T47D (cell line): ENCODE measurements around the gene ZNF552.
"Not testable (repeated sequence)": the region's sequence is repeated elsewhere in the genome, so short reads cannot be mapped to it uniquely, and the experiment has no call there.

Experiments used
- DNase-seq, 2 experiments: peaks; one replicate each; pipeline versions ENCODE4 v3.0.0 to v3.0.0-alpha.2; 2011 to 2012; ENCODE audit warnings: low read depth in 1 of 2, low spot score in 1 of 2
- JUND ChIP-seq: IDR thresholded peaks from 2 replicates; pipeline ENCODE4 v1.6.1; 2012; ENCODE audit warnings: low read depth
- in situ Hi-C: cut with HindIII; loops from 2 replicates; pipeline ENCODE4 v1.10.0; 2016; ENCODE audit warnings: low sequenced_read_pairs, low pct_unique_long_range_greater_than_20kb

ZNF552 gene

GRCh38 chr19:57830071-57830602 lies 15.4 kb upstream of the ZNF552 start, which contains the start of gene ZNF587B:
ZNF587B (plus strand) TSS chr19:57830299; CDS start chr19:57830529, 230 bp downstream.
- DNase-seq = peak in 1 of 2 experiments; percentile 64
- TF ChIP-seq JUND = no peak

GRCh38 chr19:57829316-57829715 lies 14.6 kb upstream of the ZNF552 start:
- in situ Hi-C loops = no loop called here
- DNase-seq = peak in 1 of 2 experiments; percentile 51
- TF ChIP-seq JUND = no peak

More at GRCh38 chr19:57830071-57830602, 15.4 kb upstream of the ZNF552 start, which contains the start of gene ZNF587B:
- in situ Hi-C loops = no loop called here

GRCh38 chr19:57825511-57825910 lies 10.8 kb upstream of the ZNF552 start:
- TF ChIP-seq JUND = no peak
- in situ Hi-C loops = no loop called here
- DNase-seq = no peak

DNA sequence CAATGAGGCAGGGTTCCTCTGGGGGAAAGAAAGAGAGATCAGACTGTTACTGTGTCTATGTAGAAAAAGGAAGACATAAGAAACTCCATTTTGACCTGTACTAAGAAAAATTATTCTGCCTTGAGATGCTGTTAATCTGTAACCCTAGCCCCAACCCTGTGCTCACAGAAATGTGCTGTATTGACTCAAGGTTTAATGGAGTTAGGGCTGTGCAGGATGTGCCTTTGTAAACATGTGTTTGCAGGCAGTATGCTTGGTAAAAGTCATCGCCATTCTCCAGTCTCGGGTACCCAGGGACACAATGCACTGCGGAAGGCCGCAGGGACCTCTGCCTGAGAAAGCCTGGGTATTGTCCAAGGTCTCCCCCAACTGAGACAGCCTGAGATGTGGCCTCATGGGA lies 8.9 kb upstream of the ZNF552 start:
- in situ Hi-C loops, DNase-seq: not testable (repeated sequence)

DNA sequence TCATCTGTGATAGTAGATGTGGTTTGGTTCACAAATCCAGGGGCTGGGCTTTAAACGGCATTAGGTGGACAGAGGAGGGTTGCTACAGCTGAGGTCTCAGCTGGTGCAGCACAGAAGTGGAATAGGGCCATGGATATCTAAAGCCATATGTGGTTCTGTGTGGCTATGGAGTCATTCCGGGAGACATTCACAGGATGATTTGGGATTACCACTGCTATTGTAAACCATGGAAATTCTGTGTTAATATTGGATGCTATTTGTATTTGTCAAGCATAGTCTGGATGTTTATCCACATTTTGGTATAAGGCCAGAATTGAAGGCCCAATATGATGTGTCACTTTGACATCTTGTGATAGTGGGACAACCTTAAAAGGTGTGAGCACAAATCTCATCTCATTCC lies 8.4 kb upstream of the ZNF552 start:
- DNase-seq, in situ Hi-C loops: not testable (repeated sequence)

DNA sequence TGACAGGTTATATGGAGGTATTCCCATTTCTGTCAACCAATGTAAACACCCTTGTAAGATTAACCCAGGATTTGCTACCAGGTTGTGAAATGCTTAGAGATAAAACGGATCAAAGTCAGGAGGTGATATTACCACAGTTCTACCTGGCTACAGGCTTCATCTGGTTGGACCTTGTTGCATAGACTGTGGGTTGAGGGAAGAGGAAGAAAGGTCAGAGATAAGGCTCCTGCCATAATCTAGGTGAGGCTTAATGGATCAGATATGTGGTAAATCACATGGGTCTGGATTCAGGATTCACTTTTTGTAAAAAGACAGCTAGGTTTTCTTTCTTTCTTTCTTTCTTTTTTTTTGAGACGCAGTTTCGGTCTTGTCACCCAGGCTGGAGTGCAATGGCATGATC lies 6.8 kb upstream of the ZNF552 start:
- in situ Hi-C loops, DNase-seq: not testable (repeated sequence)

DNA sequence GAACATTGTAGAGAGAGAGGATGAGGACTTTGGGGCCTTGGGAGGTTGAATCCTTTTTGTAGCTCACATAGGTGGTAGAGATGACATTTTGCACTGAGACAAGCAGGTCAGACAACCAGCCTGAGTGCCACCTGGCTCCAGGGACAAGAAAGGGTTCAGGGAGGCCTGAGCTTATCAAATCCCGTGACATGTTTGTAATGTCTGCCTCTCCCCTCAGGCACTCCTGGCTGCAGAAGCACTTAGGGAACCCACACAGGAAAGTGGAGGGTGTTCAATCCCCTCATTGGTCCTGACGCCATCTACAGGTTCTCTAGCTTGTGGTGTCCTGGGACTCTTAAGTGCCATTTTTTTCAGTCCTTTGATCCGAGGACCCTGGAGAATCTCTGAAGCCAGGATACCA lies 6.4 kb upstream of the ZNF552 start:
- in situ Hi-C loops, DNase-seq: not testable (repeated sequence)

- in situ Hi-C loops = no loop called here
- no peak for TF ChIP-seq JUND
- DNase-seq = no peak
Observed at GRCh38 chr19:57820599-57820998, 5.9 kb upstream of the ZNF552 start.

DNA sequence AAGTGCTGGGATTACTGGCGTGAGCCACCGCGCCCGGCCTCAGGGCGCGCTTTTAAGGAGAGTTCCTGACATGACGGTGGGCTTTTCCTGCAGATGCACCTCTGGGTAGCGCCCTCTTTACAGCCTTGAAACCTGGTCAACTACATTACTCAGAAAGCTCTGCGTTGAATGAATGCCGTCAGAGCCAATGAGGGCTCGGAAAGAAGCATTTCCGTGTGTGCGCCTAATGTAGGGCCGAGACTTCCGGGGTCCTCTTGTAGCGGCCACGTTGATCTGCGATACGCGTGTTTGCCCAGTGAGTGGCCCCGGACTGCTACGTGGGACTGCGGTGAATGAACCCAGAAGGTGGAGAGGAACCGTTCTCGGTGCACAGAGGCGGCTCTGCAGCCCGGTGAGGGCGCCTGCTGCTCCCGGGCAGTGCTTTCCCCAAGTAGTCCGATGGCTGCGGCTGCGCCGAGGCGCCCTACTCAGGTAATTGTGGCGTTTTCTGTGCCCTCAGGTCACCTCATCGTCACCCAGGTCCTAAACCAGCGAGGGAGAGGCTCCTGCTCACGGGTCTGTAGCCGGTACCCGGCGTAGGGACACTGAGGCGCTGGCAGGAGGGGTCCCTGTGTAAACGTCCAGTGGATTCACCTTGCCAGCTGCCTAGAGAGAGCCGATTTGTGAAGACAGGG lies 4.9 kb upstream of the ZNF552 start:
- TF ChIP-seq JUND = no peak
- DNase-seq = peak; percentile 80 to 93
- in situ Hi-C loops = no loop called here

DNA sequence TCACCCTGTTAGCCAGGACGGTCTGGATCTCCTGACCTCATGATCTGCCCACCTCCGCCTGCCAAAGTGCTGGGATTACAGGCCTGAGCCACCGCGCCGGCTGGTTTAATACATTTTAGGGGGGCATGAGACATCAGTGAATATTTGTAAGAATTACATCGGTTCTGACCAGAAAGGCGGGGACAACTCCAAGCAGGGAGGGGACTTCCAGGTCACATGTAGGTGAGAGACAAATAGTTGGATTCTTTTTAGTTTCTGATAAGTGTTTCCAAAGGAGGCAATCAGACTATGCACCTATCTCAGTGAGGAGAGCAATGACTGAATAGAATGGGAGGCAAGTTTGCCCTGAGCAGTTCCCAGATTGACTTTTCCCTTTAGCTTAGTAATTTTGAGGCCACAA lies 3.7 kb upstream of the ZNF552 start:
- in situ Hi-C loops = no loop called here
- DNase-seq = no peak
- no peak for TF ChIP-seq JUND

- in situ Hi-C loops = no loop called here
- TF ChIP-seq JUND = no peak
Observed at GRCh38 chr19:57817976-57818375, 3.3 kb upstream of the ZNF552 start.

DNA sequence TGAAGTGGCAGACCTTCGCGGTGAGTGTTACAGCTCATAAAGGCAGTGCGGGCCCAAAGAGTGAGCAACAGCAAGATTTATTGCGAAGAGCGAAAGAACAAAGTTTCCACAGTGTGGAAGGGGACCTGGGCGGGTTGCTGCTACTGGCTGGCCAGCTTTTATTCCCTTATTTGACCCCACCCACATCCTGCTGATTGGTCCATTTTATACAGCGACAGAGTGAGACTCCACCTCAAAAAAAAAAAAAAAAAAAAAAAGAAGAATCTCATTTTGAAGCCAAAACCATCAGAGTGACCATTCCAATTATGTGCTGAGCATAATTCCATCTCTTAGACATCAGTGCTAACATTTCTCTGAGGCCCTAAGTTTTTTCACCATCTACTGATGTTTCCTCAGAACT lies 1.9 kb upstream of the ZNF552 start:
- in situ Hi-C loops = no loop called here
- peak in 1 of 2 experiments; percentile 93 for DNase-seq
- no peak for TF ChIP-seq JUND

More at GRCh38 chr19:57817976-57818375, 3.3 kb upstream of the ZNF552 start:
- DNase-seq = no peak

GRCh38 chr19:57815247-57816075 lies 748 bp upstream of the ZNF552 start:
- in situ Hi-C loops = no loop called here
- peak in 1 of 2 experiments; percentile 89 for DNase-seq
- no peak for TF ChIP-seq JUND
